Muscle layer of duodenum (tissue), 2 donors: Measurements from ENCODE around the gene IP6K1.

Experiments used
- H3K27ac ChIP-seq: one replicate; pipeline ENCODE4 v1.7.0; 2013; ENCODE audit warnings: mild to moderate bottlenecking, low read length
- H3K27me3 ChIP-seq: one replicate; pipeline ENCODE4 v1.7.0; 2013; ENCODE audit warnings: low read depth, mild to moderate bottlenecking, control low read depth, low read length
- H3K36me3 ChIP-seq, 2 donors: one replicate each; pipeline ENCODE4 v1.7.0; 2013; ENCODE audit warnings: low read length in 2 of 2, control low read depth in 1 of 2, mild to moderate bottlenecking in 1 of 2; ENCODE audit not compliant: insufficient read depth in 2 of 2, control insufficient read depth in 1 of 2
- H3K4me1 ChIP-seq, 2 donors: one replicate each; pipeline ENCODE4 v1.7.0; 2013; ENCODE audit warnings: low read length in 2 of 2, mild to moderate bottlenecking in 2 of 2, control low read depth in 1 of 2, moderate library complexity in 1 of 2; ENCODE audit not compliant: insufficient read depth in 2 of 2, control insufficient read depth in 1 of 2
- H3K4me3 ChIP-seq, 2 donors: one replicate each; pipeline ENCODE4 v1.7.0; 2013; ENCODE audit warnings: low read length in 2 of 2, low read depth in 1 of 2, mild to moderate bottlenecking in 1 of 2
- H3K9me3 ChIP-seq, 2 donors: one replicate each; pipeline ENCODE4 v1.7.0; 2013; ENCODE audit warnings: low read length in 2 of 2, control low read depth in 1 of 2, mild to moderate bottlenecking in 1 of 2; ENCODE audit not compliant: control insufficient read depth in 1 of 2
- donor health status: healthy.

Gene IP6K1

DNA sequence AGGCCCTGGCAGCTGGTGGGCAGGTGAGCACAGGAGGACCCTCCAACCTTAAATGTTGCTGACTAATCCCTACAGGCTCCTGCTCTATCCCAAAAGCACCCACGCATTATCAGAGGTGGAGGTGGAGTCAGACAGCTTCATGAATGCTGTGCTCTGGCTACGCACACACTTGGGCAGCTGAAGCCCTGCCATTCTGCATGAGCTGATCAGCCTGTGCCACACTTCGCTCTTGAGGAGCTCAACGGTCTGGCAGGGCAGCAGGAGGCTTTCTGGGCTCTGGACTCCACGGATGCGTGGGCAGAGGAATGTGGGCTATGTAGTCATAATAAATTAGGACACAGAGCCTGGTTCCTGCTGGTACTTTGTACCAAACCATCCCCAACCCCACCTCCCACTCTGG is 103.2 kb downstream of the IP6K1 start:
- Histone ChIP-seq H3K4me3 (no peak overlapping the region), H3K9me3 (no peaks in the 10 kb centered on the region), H3K27ac (no peak overlapping the region), H3K27me3 (no peaks in the 10 kb centered on the region), H3K4me1 (peaks cover 0 to 4% of the 10 kb centered on the region in 2 donors), H3K36me3 (peaks cover 53 to 62% of the 10 kb centered on the region in 2 donors)

DNA sequence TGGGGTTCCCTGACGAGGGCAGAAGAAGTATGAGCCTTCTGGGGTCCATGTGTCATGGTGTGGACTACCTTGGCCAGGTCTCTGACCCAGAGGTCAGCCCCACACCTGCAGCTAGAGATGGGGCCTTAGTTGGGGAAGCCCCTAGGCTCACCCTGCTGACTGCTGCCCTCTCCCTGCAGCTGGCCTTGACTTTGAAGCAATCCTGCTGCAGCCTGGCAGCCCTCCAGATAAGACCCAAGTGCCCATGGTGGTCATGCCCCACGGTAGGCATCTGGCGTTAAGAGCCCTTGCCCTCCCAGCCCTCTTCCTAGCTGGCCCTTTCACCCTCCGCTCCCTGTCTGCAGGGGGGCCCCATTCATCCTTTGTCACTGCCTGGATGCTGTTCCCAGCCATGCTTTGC is 104.8 kb downstream of the IP6K1 start:
- H3K27me3 ChIP-seq: no peaks in the 10 kb centered on the region
- H3K4me1 ChIP-seq: no peaks in the 10 kb centered on the region
- no peak overlapping the region for H3K4me3 ChIP-seq
- no peak overlapping the region for H3K27ac ChIP-seq
- H3K36me3 ChIP-seq: peaks cover 59 to 78% of the 10 kb centered on the region in 2 donors
- no peaks in the 10 kb centered on the region for H3K9me3 ChIP-seq

DNA sequence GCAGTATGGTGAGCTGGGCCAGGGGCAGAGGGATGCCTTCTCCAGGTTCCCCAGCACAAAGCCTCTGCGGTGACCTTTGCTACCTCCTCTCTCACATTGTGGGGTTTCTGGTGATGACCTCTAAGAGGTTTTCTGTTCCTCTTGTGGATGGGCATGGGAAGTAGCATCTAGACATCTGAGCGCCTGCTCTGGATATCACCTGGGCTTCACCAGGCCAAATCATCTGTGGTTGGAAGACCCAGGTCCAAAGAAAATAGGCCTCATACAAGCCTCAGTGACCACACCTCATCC is 105.2 kb downstream of the IP6K1 start:
- Histone ChIP-seq H3K9me3 (no peaks in the 10 kb centered on the region), H3K4me3 (no peak overlapping the region), H3K27ac (no peak overlapping the region), H3K36me3 (peaks cover 62 to 82% of the 10 kb centered on the region in 2 donors), H3K4me1 (no peaks in the 10 kb centered on the region), H3K27me3 (no peaks in the 10 kb centered on the region)

DNA sequence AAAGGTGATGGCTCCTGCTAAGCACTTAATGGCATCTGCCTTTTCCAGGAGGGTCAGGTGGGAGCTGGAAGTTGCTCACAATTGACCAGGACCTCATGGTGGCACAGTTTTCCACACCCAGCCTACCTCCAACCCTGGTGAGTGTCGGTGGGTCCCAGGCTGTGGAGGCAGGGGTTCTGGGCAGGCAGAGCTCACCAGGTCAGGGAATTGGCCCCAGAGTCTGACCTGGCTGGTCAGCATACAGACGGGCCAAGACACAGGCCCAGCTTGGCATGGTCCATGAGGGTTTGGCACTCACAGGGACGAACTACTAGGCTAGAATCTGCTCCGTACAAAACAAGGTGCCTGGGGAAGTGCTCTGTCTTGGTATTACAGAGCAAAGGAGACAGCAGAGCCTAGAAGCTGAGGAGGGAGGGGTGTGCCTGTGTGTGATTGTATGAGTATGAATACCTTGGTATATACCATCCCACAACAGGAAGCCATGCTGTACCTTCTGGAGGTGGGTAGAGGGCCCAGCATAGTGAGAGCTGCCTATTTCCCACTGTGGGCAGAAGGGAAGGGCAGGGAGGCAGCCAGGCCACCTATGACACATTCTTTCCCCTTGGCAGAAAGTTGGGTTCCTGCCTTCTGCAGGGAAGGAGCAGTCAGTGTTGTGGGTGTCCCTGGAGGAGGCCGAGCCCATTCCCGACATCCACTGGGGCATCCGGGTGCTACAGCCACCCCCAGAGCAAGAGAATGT is 105.7 kb downstream of the IP6K1 start:
- no peak overlapping the region for H3K27ac ChIP-seq
- no peak overlapping the region for H3K4me3 ChIP-seq
- no peaks in the 10 kb centered on the region for H3K4me1 ChIP-seq
- no peaks in the 10 kb centered on the region for H3K27me3 ChIP-seq
- no peaks in the 10 kb centered on the region for H3K9me3 ChIP-seq
- H3K36me3 ChIP-seq: peaks cover 62 to 87% of the 10 kb centered on the region in 2 donors

DNA sequence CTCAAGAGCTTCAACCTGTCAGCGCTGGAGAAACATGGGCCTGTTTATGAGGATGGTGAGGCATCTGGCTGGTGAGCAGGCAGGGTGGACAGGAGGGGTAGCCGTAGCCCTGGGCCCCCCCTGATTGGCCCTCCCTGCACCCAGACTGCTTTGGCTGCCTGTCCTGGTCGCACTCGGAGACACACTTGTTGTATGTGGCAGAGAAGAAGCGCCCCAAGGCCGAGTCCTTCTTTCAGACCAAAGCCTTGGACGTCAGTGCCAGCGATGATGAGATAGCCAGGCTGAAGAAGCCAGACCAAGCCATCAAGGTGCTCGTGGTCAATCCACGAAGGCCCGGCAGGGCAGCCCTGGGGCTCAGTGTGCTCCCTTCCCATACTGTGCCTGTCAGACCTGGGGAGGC is 110.4 kb downstream of the IP6K1 start:
- no peak overlapping the region for H3K27ac ChIP-seq
- H3K9me3 ChIP-seq: no peaks in the 10 kb centered on the region
- no peak overlapping the region for H3K4me3 ChIP-seq
- H3K27me3 ChIP-seq: no peaks in the 10 kb centered on the region
- H3K4me1 ChIP-seq: peaks cover 5 to 14% of the 10 kb centered on the region in 2 donors
- peaks cover 38 to 54% of the 10 kb centered on the region in 2 donors for H3K36me3 ChIP-seq

DNA sequence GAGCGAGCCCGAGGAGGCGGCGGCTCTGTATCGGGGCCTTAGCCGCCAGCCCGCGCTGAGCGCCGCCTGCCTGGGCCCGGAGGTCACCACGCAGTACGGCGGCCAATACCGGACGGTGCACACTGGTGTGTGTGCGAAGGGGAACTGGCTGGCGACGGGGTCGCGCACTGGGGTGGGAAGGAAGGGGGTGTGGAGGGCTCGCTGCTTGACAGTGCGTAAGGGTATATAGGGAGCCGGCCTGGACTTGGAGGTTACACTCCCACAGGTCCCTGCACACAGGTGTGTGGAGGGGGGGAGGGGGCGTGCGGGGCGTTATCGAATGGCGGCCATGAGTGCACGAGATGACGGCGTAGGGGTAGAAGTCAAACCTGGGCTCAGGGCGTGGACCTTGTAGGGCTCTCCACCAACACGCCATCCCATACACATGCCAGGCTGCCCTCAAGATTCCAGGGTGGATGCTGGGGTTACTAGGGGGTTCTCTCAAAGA is 111.8 kb downstream of the IP6K1 start:
- Histone ChIP-seq H3K27ac (no peak overlapping the region), H3K9me3 (no peaks in the 10 kb centered on the region), H3K4me3 (peak overlapping the region; percentile 70 to 87), H3K27me3 (no peaks in the 10 kb centered on the region), H3K4me1 (peaks cover 5 to 14% of the 10 kb centered on the region in 2 donors), H3K36me3 (peaks cover 25 to 41% of the 10 kb centered on the region in 2 donors)
